Natural killer cell (primary cell): Measurements from ENCODE around the gene AKAP11. TPM values are rescaled to one million over a fixed set of nuclear protein-coding genes. Genes with fewer than 3 reads are reported as not detected.

Experiments
- ATAC-seq, 3 donors: fragments of 150-1000 bp in 2 of 3; fragments of 200-7000 bp in 1 of 3; cut with Tn5 transposase; 1 replicate in 1 of 3; 2 replicates in 2 of 3; pipeline ENCODE4 v1.10.0; 2021; ENCODE audit warnings: mild to moderate bottlenecking in 2 of 3, moderate library complexity in 2 of 3
- DNase-seq, 2 donors: peaks; one replicate each; pipeline versions ENCODE4 v3.0.0 to v3.0.0-alpha.2; 2013 to 2021; ENCODE audit warnings: mixed read lengths in 1 of 2
- H3K27ac ChIP-seq: one replicate; pipeline ENCODE4 v1.5.1; 2013; ENCODE audit warnings: mild to moderate bottlenecking, low read length
- H3K27me3 ChIP-seq: one replicate; pipeline ENCODE4 v1.6.1; 2013; ENCODE audit warnings: low read length; ENCODE audit not compliant: control insufficient read depth, insufficient read depth
- H3K36me3 ChIP-seq: one replicate; pipeline ENCODE4 v1.6.1; 2013; ENCODE audit warnings: low read length; ENCODE audit not compliant: control insufficient read depth, insufficient read depth
- H3K4me1 ChIP-seq: one replicate; pipeline ENCODE4 v1.6.1; 2013; ENCODE audit warnings: low read length; ENCODE audit not compliant: control insufficient read depth, insufficient read depth
- H3K4me3 ChIP-seq: one replicate; pipeline ENCODE4 v1.5.1; 2013; ENCODE audit warnings: low read length
- H3K9me3 ChIP-seq: one replicate; pipeline ENCODE4 v1.6.1; 2013; ENCODE audit warnings: low read length; ENCODE audit not compliant: control insufficient read depth, insufficient read depth
- H3K27ac Mint-ChIP-seq, 2 donors: one replicate each; pipeline ENCODE4 v1.8.0; 2022; ENCODE audit warnings: mild to moderate bottlenecking in 2 of 2, mixed read lengths in 2 of 2, moderate library complexity in 1 of 2
- H3K27me3 Mint-ChIP-seq, 2 donors: one replicate each; pipeline ENCODE4 v1.8.0; 2022; ENCODE audit warnings: low read depth in 2 of 2, mixed read lengths in 2 of 2
- H3K36me3 Mint-ChIP-seq: one replicate; pipeline ENCODE4 v1.8.0; 2022; ENCODE audit warnings: mixed read lengths
- H3K4me1 Mint-ChIP-seq, 2 donors: one replicate each; pipeline ENCODE4 v1.8.0; 2022; ENCODE audit warnings: mixed read lengths in 2 of 2
- H3K4me3 Mint-ChIP-seq: one replicate; pipeline ENCODE4 v1.8.0; 2022; ENCODE audit warnings: mild to moderate bottlenecking, moderate library complexity, mixed read lengths
- H3K9me3 Mint-ChIP-seq, 2 donors: one replicate each; pipeline ENCODE4 v1.8.0; 2022; ENCODE audit warnings: mixed read lengths in 2 of 2
- WGBS: methylation state at CpG from one replicate; pipeline ENCODE4 v1.1.7; 2013; ENCODE audit warnings: missing lambda C conversion rate; ENCODE audit not compliant: insufficient coverage; 5-methylcytosine and 5-hydroxymethylcytosine counted together
- intact Hi-C: fragments of 100-400 bp; cut with micrococcal nuclease; formaldehyde crosslinking; loops from one replicate; pipeline ENCODE4 v1.14.2; 2022
- total RNA-seq, 4 donors: library from RNA; stranded (reverse); fragments of 120-200 nt in 1 of 4; gene quantifications; one replicate each; pipeline versions ENCODE4 v1.2.3 to v1.2.4, GENCODE V29; 2013 to 2022
- TF ChIP-seq, protein P1 (sequence below): fragments of 200-600 bp; IDR thresholded peaks from one replicate; pipeline ENCODE4 v1.8.0; 2022; ENCODE audit warnings: antibody characterized with exemption

AKAP11 gene
- total RNA-seq, 3 donors from 2014 or later (not counting 1 experiment from before 2014, with no cell fraction given), result 23.6 to 31.9 (median 26.8) TPM

DNA sequence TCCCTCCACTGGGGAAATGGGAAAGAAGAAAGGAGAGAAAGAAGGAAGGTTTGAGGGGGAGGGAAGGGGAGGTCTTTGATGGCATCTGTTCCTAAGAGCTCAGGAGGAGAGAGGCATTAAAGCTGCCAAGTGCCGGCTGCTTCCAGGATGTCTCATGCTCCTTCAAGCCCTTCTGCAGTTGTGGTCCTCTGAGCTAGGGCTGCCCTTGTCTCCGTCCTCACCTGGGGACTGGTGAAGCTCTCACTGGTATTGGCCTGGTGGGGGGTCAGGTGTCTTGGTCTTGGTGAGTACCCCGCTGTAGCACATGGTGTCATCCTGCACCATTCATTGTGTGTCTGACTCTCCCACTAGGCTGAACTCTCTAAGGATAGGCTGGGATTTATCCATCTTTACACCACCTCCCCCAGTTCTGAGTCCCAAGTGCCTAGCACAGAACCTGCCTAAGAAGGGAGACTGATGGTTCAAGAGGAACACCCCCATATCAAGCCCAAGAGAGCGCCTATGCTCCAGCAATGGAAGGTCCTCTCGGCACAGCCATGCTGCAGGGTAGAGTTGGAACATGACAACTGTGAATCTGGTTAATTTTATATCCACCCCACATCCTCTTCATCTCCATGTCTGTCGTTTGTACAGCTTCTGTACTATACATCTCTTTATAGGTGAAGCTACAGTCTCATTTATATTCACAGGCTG lies 83.7 kb downstream of the AKAP11 start:
- H3K36me3 ChIP-seq, result no peaks in the 10 kb centered on the region
- H3K36me3 Mint-ChIP-seq, result no peaks in the 10 kb centered on the region
- H3K27me3 ChIP-seq, result no peaks in the 10 kb centered on the region
- intact Hi-C loops, result loop anchor here (10.0 kb wide), 1 partner anchor 119 kb away; no protein-coding TSS in a partner anchor
- no peaks in the 10 kb centered on the region for H3K9me3 Mint-ChIP-seq
- H3K4me1 ChIP-seq, result peaks cover 18% of the 10 kb centered on the region
- no peak overlapping the region for H3K4me3 Mint-ChIP-seq
- no peaks in the 10 kb centered on the region for H3K27me3 Mint-ChIP-seq
- H3K4me1 Mint-ChIP-seq, result peaks cover 15 to 20% of the 10 kb centered on the region in 2 donors
- no peaks in the 10 kb centered on the region for H3K9me3 ChIP-seq
- H3K27ac Mint-ChIP-seq, result peak overlapping the region; percentile 55 to 71
- no peak overlapping the region for H3K4me3 ChIP-seq
- H3K27ac ChIP-seq, result no peak overlapping the region
- ATAC-seq (no peak), DNase-seq (no peak)
- TF ChIP-seq, protein P1, sequence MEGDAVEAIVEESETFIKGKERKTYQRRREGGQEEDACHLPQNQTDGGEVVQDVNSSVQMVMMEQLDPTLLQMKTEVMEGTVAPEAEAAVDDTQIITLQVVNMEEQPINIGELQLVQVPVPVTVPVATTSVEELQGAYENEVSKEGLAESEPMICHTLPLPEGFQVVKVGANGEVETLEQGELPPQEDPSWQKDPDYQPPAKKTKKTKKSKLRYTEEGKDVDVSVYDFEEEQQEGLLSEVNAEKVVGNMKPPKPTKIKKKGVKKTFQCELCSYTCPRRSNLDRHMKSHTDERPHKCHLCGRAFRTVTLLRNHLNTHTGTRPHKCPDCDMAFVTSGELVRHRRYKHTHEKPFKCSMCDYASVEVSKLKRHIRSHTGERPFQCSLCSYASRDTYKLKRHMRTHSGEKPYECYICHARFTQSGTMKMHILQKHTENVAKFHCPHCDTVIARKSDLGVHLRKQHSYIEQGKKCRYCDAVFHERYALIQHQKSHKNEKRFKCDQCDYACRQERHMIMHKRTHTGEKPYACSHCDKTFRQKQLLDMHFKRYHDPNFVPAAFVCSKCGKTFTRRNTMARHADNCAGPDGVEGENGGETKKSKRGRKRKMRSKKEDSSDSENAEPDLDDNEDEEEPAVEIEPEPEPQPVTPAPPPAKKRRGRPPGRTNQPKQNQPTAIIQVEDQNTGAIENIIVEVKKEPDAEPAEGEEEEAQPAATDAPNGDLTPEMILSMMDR, result no peak
- 90% methylated on average over 6 of the region's 6 CpGs for WGBS

- no peaks in the 10 kb centered on the region for H3K9me3 ChIP-seq
- intact Hi-C loops, result loop anchor here (10.0 kb wide), 1 partner anchor 119 kb away; no protein-coding TSS in a partner anchor
- DNase-seq, result no peak
- WGBS, result 89% methylated on average over 5 of the region's 5 CpGs
- no peak overlapping the region for H3K4me3 ChIP-seq
- Mint-ChIP-seq H3K4me3 (no peak overlapping the region), H3K27me3 (no peaks in the 10 kb centered on the region), H3K9me3 (no peaks in the 10 kb centered on the region), H3K27ac (peak overlapping the region in 1 of 2 donors; percentile 13), H3K36me3 (no peaks in the 10 kb centered on the region), H3K4me1 (peaks cover 15 to 20% of the 10 kb centered on the region in 2 donors)
- no peak overlapping the region for H3K27ac ChIP-seq
- H3K27me3 ChIP-seq, result no peaks in the 10 kb centered on the region
- no peaks in the 10 kb centered on the region for H3K36me3 ChIP-seq
- no peak for ATAC-seq
- TF ChIP-seq, protein P1, result no peak
- H3K4me1 ChIP-seq, result peaks cover 18% of the 10 kb centered on the region
These were observed 84.2 kb downstream of the AKAP11 start for GRCh38 chr13:42356184-42356575.

DNA sequence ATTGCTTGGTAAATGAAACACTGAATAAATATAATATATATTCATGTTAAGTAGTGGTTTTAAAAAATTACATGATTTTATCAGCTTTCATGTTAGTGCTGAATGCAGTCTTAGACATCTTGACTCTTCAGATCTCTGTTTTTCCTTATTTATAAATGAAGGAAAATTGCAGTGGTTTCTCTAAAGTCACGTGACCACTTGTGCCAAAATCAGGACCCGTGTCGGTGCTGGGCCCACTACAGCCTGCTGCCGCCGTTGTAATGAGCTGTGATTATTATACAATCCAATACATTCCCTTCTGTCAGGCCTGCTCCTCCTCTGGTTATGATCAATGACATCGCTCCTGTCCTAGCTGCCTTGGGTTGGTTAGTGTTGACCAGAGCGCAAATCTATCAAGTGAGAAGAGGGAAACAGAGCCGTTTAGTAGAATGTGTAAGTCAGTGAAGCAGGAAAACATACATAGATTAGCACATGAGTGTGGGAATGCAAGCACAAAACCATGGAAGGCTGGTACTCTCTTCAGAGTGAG lies 88.2 kb downstream of the AKAP11 start:
- Mint-ChIP-seq H3K4me3 (no peak overlapping the region), H3K4me1 (peaks cover 2 to 9% of the 10 kb centered on the region in 2 donors)
- intact Hi-C loops, result no loop called here

More for the DNA sequence above, 88.2 kb downstream of the AKAP11 start:
- TF ChIP-seq, protein P1, result no peak
- Mint-ChIP-seq H3K9me3 (no peaks in the 10 kb centered on the region), H3K36me3 (no peaks in the 10 kb centered on the region), H3K27ac (no peak overlapping the region), H3K27me3 (no peaks in the 10 kb centered on the region)
- H3K27ac ChIP-seq, result no peak overlapping the region
- DNase-seq (no peak), ATAC-seq (no peak)
- no peaks in the 10 kb centered on the region for H3K9me3 ChIP-seq
- H3K27me3 ChIP-seq, result no peaks in the 10 kb centered on the region
- H3K4me1 ChIP-seq, result peaks cover 8% of the 10 kb centered on the region
- 91% methylated on average over 8 of the region's 8 CpGs for WGBS
- no peak overlapping the region for H3K4me3 ChIP-seq
- H3K36me3 ChIP-seq, result no peaks in the 10 kb centered on the region
